Fibroblast of the conjunctiva (primary cell): Measurements from ENCODE around the gene SLC9A1.
A peak's percentile ranks its signal among the peaks of the same experiment; 100 is the strongest.

Experiments used
- DNase-seq: peaks from one replicate; pipeline ENCODE4 v3.0.0-alpha.2; 2010; ENCODE audit warnings: low read depth

Gene SLC9A1

DNA sequence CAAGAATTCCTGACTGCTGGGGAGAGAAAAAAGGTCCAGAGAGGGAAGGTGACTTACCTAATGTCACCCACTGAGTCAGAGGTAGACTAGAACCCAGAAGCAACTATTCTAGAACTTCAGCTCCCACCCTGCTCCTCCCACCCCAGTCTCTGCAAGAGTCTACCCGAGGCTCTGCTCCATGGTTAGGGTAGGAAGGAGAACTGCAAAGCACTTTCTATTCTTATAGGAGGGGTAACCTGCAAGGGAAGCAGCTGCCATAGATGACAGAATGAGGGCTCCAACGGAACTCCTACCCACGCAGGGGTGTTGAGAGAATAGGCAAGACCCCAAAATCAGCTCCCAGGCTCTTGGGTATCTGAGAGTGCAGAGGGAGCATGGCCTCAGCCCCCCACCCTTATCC, 4.3 kb downstream of the SLC9A1 start:
- DNase-seq = no peak

DNA sequence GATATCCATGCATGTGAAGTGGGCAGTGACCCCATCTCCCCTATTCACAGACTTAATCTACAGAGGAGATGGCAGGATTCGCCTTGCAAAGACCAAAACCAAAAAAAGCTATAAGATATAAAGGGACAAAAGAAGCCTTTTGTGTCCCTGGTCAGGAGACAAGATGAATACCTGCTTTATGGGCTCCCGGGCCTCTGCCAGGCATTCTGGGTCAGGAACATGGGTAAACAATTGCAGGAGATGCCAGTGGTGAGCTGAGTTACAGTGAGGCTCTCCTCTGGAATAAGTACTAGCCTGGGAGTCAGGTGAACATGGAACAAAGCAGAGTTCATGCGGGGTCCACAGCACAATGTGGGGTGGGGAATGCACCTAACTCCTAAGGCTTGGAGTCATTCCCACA, 4.7 kb downstream of the SLC9A1 start:
- no peak for DNase-seq

DNA sequence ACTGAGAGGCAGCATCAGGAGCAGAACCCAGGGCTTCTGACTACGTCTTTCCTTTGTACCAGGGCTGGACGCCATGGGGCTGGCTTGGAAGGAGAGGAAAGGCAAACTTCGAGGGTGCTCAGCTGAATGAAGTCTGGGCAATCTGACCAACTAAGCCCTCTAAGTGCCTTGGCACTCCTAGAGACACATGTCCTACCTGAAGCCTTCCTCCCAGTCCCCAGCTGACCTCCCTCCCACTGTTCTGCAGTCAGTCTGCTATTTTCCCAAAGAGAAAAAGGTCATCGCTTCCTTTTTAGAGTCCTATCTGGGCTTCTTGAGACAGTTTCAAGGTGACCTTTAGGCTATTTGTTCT, 5.2 kb downstream of the SLC9A1 start:
- no peak for DNase-seq

DNA sequence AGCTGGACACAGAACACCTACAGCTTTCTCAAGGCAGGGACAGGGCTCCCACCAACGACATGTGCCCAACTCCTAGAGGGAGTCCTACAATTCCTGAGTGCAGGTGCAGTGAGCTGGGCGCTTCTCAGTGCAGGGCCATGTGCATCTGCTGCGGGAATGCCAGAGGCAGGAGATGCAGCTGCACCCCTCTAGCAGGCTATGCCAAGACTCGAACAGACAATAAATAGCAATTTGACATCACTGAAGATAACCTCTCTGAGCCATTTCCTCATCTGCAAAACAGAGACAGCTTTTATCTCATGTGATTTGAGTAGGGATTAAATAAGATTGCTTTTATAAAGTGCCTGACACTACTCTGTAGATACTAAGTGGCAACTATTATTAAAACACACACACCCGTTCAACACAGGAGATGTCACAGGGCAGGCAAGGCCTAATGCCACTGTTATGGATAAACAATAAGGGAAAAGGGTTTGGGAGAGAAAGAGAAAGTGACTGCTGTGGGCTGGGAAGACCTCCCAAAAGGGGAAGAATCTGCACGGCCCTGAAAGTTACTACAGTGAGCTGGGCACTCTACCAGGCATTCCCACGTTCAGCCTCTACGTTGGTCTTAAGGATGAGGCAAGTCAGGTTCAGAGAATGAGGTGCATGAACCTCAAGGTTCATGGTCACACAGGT, 5.7 kb downstream of the SLC9A1 start:
- no peak for DNase-seq

DNA sequence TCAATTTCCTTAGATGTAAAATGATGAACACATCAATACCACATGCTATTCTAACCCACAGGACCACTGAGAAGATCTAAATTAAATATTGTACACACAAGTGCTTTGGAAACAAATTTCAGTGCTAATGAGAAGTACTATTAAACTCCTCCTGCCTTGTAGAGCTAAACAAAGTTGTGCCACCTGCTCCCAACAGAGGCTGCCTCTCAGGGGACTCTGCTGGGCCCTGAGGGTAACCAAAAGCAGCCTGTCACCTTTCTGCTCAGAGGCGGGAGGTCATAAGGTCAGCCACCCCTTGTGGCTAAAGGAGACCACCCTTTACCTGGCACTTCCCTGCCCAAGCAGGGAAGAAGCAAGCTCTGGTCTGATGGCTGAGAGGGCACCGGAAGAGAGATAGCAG, 6.3 kb downstream of the SLC9A1 start:
- no peak for DNase-seq

DNA sequence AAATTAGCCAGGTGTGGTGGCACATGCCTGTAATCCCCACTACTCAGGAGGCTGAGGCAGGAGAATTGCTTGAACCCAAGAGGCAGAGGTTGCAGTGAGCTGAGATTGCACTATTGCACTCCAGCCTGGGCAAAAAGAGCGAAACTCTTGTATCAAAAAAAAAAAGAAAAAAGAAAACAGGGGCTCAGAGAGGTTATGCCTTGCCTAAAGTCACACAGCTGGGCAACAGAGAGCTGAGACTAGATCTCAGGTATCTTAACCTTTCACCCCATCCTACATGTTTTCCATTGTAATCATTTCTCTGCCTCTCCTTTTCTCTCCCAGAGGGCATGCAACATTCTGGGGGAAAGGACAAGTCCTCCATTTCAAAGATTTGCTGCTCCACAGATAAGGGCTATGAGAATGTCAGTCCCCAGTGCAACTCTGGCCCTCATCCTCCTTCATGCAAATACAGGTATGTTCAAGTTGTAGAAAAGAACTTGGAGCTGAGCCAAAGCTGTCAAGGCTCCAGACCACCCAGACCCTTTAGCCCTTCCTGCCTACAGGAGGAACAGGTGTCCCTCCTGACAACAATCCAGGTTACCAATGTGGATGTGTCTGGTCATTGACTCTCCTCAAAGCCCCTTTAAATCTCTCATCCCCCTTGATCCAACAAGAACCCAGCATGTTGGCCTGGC, 6.9 kb downstream of the SLC9A1 start:
- no peak for DNase-seq

DNA sequence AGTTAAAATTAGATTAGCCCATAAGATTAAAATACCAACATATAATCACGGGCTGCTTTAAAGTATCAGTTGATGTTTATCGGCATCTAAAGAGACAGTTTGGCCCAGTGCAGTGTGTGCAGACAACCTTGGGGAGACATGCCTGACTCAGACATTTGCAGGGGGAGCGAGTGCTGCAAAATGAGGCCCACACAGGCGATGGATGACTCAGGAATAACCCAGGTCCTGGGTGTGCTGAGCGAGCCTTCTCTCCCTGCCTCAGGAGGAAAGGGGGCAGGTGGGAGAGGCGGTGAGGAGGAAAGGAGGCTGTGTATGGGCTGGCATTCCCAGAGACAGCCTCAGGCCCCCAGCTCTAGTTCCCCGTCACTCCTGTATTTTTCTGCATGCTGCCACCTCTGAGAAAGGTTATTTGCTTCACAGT, 9.0 kb downstream of the SLC9A1 start:
- DNase-seq = peak; percentile 50

DNA sequence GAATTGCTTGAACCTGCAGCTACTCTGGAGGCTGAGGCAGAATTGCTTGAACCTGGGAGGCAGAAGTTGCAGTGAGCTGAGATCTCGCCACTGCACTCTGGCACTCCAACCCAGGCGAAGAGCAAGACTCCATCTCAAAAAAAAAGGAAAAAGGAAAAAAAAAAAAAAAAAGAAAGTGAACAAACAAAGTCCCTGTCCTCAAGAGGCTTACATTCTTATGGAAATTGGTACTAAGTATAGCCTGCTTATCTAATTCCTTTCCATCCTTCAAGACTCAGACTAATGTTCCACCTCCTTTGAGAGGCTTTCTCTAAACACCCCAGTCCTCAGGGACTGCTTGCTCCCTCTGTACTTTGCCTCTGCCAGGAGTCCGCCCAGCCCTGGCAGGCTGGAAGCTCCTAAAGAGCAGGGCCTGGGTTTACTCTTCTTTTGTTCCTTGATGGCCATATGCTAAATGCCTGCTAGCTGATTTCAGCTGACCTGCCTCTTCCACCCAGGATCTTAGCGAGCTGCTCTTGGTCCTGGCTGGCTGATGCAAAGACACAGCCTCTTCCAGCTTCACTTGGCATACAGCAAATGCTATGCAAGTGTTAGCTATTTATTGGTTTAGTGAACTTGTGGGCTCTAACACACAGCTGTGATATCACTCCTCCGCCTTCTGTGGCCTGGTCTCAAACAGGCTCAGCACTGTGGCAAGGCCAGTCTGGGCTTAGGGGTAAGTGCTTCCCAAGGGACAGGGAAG, 9.8 kb downstream of the SLC9A1 start:
- peak; percentile 69 for DNase-seq

DNA sequence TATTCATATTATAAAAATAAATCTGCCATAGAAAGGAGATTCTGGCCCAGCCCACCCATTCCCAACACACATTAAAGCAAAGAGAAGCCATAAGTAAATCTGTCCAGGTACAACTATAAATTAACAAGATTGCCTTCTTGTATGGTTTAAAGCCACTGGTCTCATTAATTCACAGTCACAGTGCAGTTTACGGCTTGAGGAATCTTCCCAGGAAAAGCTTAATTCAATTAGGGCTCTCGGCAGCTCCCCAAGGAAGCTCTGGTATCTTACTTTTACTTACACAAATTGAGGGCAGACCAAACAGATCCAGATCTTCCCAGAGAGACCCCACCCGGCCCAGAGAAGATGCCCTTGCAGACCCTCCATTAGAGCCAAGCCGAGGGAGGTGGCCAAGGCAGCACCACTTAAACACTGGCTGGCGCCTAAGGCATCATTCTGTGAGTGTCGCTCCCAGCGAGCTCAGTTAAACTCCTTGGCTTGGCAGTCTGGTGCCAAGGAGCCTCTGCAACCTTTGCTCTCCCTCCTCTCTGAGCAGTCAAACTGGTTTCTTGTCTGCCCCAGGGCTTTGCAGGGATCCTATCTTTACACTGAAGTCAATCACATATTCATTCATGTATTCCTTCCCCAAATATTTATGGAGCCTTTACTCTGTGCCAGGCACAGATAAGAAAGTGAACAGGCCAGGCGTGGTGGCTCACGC, 10.7 kb downstream of the SLC9A1 start:
- no peak for DNase-seq

DNA sequence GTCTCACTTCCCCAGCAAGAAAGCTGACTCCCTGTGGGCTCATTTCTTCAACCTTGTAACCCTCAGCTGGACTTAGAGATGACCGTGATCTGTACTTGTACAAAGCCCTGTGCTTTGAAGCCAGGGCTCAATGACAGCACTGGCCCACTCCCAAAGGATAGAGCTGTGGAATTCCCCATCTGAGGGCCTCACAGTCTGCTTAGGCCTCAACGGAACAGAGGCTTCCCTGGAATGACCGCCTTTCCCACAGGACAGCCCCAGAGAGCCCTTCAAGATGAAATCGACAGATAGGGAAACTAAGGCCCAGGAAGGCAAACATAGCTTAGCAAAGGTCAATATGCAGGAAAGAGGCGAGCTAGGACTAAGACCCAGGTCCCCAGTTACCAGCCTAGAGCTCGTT, 11.5 kb downstream of the SLC9A1 start:
- no peak for DNase-seq

DNA sequence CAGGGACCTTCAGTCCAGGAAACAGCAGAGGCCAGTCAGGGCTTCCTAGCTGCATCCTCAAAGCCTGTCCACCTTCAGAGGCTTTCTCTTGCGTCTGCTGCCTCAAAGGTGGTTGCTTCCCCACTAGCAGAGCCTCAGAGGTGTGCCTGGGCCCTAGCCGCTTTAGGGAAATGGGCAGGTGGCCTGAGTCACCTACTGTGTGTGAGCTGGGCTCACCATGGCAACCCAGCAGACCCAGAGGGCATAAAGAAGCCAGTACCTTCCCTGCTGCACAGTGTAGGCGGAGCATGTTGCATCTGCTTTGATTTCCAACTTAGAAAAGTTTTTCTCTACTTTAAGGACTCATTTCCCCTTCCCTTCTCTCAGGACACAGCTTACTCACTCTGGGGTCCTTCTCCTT, 12.5 kb downstream of the SLC9A1 start:
- no peak for DNase-seq

DNA sequence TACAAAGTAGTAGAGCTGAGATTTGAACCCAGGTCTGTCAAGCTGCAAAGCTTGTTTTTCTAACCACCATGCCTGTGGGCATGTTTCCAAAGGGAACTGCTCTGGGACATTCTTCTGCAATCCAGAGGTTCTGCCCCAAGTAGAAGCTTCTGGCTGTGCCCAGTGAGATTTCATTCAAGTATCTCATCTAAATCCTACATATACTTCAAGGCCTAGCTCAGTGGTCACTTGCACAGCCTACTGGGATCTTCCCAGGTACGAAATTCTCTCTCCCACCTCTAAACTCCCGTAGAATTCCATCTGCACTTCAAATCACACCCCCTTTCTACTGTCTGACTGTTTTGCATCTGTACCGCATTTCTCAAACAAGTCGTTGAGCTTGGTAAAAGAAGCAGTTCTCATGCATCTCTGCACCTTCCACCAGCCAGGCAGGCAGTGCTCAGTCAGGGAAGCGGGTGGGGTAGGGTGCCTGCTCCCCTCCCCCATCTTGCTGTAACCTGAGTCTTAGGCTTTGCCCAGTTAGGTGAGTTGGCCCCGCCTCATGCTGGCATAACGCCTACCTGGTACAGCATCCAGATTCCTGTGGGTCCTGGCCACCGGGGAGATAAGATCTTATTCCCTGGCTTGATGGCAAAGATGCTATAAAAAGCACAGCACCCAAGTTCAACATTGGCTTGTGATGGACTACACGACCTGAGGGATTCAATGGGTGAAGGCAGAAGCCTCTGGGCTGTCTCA, 13.5 kb downstream of the SLC9A1 start:
- no peak for DNase-seq

DNA sequence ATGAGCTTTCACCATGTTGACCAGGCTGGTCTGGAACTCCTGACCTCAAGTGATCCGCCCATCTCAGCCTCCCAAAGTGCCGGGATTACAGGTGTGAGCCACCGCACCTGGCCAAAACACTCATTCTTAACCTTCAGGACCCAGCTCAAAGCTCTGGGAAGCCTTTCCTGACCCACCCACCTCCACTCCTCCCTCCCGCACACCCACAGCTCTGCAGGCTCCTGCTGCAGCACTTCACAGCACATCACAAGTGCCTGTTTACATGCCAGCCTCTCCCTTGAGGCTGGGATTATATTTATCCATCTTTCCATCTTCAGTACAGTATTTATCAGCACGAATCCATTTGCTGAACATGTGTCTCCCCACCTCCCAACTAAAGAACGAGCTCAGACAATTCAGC, 14.9 kb downstream of the SLC9A1 start:
- DNase-seq = no peak

DNA sequence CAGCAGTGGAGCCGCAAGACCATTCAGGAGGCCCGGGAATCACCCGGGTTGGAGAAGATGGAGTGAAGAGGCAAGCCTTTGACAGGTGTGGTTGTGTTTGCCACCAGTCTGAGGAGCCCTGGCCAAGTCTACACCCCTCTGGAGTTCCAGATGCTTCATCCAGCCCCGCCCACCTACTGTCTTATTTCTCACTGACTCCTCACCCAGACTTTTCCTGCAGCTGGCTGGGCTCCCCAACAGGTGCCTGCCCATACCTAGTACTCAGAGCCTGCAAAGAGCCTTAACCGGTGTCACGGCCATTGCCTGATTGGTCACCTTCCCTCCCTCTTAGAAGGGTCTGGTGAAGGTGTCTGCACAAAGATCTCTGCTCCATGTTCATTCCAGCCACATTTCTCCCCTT, 16.0 kb downstream of the SLC9A1 start:
- no peak for DNase-seq

DNA sequence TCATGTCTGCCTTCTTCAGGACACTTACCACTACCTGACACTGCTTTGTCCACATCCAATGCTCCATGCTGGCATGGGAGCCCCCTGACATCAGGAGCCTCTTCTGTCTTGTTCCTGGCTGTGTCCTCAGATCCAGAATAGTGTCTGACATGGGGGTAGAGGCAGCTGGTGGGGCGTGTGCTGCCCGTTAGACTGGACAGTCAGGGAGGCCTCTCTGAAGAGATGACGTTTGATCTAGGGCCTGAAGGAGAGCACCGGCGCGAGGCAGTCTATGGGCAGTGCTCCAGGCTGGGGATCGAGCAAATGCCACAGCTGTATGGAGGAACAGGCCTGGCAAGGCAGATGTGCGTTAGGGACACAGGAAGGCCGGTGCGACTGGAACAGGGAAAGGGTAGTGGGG, 16.6 kb downstream of the SLC9A1 start:
- DNase-seq = no peak

DNA sequence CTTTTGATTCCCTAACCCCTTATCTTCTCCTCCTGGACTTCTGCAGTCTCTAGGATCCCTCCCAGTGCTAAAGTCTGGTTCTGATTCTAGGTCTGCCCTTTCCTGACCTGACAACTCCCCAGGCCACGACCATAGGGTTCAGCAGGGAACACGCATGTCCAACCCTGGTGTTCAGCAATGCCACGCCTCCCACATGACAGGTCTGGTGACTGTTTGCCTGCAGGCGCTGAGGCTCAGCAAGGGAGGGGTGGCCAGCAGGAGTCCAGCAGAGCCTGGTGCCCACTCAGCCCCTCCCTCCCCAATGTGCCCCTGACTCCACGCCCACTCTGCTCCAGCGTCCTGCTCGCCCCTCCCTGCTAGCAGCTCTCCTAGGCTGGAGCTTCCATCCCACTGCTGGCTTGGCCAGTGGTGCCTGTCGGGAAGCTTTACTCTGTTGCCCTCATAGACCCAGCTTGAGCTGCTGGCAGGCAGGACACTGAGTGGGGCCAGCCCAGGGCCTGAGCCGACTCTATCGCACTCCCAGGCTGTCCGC, 17.3 kb downstream of the SLC9A1 start:
- DNase-seq = no peak

DNA sequence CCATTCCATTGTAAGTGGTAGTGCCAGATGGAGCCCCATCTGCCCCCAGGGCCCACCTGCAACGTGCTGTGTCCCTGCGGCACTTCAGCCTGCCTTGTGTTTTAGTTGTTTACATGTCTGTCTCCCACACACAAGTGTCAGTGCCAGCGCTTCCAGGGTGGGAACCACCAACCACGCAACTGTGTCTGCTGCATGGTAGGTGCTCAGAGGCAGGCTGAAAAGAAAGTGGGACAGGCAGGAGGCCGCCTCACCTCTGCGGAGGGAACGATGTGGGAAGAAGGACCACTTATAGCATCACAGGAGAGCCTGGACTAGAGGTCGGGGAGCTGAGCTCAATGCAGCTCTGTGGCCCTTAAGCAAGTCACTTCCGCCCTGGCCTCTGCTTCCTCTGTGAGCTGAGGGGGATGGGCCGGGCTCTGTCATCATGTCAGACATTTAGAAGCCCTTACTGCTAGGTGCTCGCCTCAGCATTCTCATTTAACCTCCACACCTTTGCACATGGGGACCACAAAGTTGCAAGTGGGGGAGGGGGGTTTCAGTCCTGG, 17.9 kb downstream of the SLC9A1 start:
- DNase-seq = no peak

DNA sequence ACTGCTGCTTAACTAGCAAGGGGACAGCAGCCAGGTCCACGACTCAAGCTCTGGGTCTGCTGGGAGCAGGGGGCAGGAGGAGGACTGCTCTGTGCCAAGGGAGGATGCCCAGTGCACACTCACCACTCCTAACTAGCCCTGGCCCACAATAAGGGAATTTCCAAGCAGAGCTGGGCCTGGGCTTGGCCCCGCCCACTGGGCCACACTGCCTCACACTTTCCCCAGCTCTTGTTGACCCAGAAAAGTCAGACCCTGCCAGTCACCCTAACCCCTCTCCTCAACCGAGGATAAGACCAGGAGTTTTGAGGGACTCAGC, 18.7 kb downstream of the SLC9A1 start:
- DNase-seq = no peak

DNA sequence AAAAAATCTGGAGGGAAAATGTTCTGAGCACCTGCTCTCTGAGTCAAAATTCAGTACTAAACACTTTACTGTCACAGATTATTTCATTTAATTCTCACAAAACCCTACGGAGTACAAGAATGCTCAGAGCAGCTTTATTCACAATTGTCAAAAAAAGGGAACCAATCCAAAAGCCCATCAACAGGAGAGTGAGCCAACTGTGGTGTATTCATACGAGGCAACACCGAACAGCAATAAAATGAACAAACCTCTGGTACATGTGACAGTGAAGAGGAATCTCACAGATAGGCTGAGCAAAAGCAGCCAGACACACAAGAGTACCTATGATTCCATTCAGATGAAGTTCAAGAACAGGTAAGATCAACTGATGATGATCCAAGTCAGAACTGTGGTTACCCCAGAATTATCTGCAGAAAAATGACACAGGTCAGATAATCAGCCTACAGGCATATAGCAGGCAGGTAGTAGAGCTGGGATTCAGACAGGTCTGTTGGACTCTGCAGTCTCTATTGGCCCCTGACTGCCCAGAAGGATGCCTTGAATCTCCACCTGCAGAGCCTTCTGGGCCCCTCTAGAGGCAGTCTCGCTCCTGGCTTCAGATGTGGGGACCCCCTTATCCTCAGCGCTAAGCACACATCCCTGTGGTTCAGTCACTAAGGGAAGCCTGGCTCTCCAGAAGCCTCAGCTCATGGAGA, 19.2 kb downstream of the SLC9A1 start:
- DNase-seq = no peak

DNA sequence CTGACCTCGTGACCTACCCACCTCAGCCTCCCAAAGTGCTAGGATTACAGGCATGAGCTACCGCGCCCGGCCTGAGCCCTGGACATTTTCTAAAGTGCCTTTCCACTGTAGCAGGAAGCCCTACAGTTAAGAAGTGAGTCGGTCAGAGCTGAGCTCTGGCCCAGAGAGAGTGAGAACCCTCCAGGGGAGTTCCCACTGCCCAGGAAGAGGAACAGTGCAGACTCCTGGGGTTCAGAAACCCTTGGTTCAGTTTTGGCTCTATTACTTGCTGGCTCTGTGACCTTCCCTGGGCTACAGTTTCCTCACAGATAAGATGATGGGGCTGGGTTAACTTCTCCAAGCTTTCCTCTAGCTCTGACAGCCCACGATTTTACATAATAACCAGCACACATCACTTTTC, 20.9 kb downstream of the SLC9A1 start:
- no peak for DNase-seq

DNA sequence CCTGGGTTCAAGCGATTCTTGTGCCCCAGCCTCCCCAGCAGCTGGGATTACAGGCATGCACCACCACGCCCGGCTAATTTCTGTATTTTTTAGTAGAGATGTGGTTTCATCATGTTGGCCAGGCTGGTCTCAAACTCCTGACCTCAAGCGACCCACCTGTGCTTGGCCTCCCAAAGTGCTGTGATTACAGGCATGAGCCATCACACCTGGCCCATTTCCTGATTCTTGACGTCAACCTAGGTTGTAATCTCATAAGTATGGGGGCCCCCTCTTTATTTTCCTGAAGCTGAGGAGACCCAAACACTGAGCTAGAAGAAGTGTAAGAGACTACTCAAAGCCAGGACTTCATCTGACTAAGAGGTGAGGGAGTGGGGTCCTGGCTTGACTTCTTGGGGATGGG, 21.8 kb downstream of the SLC9A1 start:
- DNase-seq = no peak
